H1 (cell line): ENCODE data around the gene NACA. TPM values are rescaled to one million over a fixed set of nuclear protein-coding genes. Genes with fewer than 3 reads are reported as not detected.

ENCODE experiments used
- CTCF ChIA-PET: fragments of 300-600 bp; sonication (Branson Sonifier 250); formaldehyde crosslinking; loops from one replicate; lab custom pipeline; 2021; ENCODE audit not compliant: partially characterized antibody; lab: Charles Lee
- POLR2A ChIA-PET: fragments of 300-600 bp; sonication (Branson Sonifier 250); formaldehyde crosslinking; loops from one replicate; lab custom pipeline; 2021; ENCODE audit warnings: inconsistent platforms; ENCODE audit not compliant: partially characterized antibody; lab: Charles Lee
- DNase-seq, 2 experiments: peaks; one replicate each; pipeline versions ENCODE4 v3.0.0 to v3.0.0-alpha.2; 2010 to 2022; ENCODE audit warnings: low spot score in 2 of 2, low read depth in 1 of 2, mixed read lengths in 1 of 2
- FAIRE-seq: peaks from 2 replicates; lab custom pipeline; 2011; peaks lifted over from hg19 to GRCh38; lab: Jason Lieb, UNC
- H2AFZ ChIP-seq: 2 replicates; pipeline ENCODE4 v1.8.1; 2012; ENCODE audit warnings: low read length, inconsistent platforms
- H2AK5ac ChIP-seq: 2 replicates; pipeline ENCODE4 v1.6.1; 2013; ENCODE audit warnings: low read depth, low read length
- H2BK120ac ChIP-seq: replicated peaks from 2 replicates; pipeline ENCODE3; 2013; ENCODE audit warnings: low read depth, low read length, inconsistent platforms
- H2BK12ac ChIP-seq: 2 replicates; pipeline ENCODE4 v1.6.1; 2013; ENCODE audit warnings: low read depth, low read length
- H2BK15ac ChIP-seq: 2 replicates; pipeline ENCODE4 v1.6.1; 2013; ENCODE audit warnings: low read length
- H2BK20ac ChIP-seq: 2 replicates; pipeline ENCODE4 v1.6.1; 2013; ENCODE audit warnings: low read length
- H2BK5ac ChIP-seq: 2 replicates; pipeline ENCODE4 v1.6.1; 2013; ENCODE audit warnings: low read depth, low read length
- H3K14ac ChIP-seq: 2 replicates; pipeline ENCODE4 v1.6.1; 2013; ENCODE audit warnings: inconsistent platforms; ENCODE audit not compliant: insufficient read length
- H3K18ac ChIP-seq: 2 replicates; pipeline ENCODE4 v1.6.1; 2013; ENCODE audit warnings: low read length; ENCODE audit errors: extremely low read depth
- H3K23ac ChIP-seq: 2 replicates; pipeline ENCODE4 v1.6.1; 2013; ENCODE audit warnings: inconsistent platforms; ENCODE audit not compliant: insufficient read length
- H3K23me2 ChIP-seq: 2 replicates; pipeline ENCODE4 v1.6.1; 2013; ENCODE audit warnings: low read depth, low read length
- H3K27ac ChIP-seq: 2 replicates; pipeline ENCODE4 v1.6.1; 2011; ENCODE audit warnings: low read depth, low read length, inconsistent platforms
- H3K27me3 ChIP-seq, 4 experiments: replicated peaks in 1 of 4; 1 replicate in 1 of 4; 2 replicates in 3 of 4; pipeline versions ENCODE4 v1.6.1 to v1.8.1; 2011 to 2013; ENCODE audit warnings: low read length in 3 of 4, mild to moderate bottlenecking in 3 of 4, inconsistent platforms in 2 of 4, mixed read lengths in 2 of 4, moderate library complexity in 1 of 4; ENCODE audit not compliant: control insufficient read depth in 3 of 4, insufficient read depth in 3 of 4; ENCODE audit errors: extremely low read depth in 1 of 4
- H3K36me3 ChIP-seq, 4 experiments: 2 replicates each; pipeline versions ENCODE4 v1.6.1 to v1.8.1; 2011 to 2013; ENCODE audit warnings: mild to moderate bottlenecking in 4 of 4, low read length in 3 of 4, moderate library complexity in 2 of 4, control low read depth in 1 of 4, inconsistent platforms in 1 of 4; ENCODE audit not compliant: insufficient read depth in 4 of 4, control insufficient read depth in 2 of 4
- H3K4ac ChIP-seq: replicated peaks from 2 replicates; pipeline ENCODE3; 2013; ENCODE audit warnings: low read length, low read depth, mixed read lengths, inconsistent platforms; ENCODE audit not compliant: insufficient read length
- H3K4me1 ChIP-seq, 4 experiments: replicated peaks in 1 of 4; 1 replicate in 1 of 4; 2 replicates in 3 of 4; pipeline versions ENCODE4 v1.6.1 to v1.8.1; 2011 to 2013; ENCODE audit warnings: low read length in 3 of 4, inconsistent platforms in 2 of 4, mixed read lengths in 1 of 4; ENCODE audit not compliant: insufficient read depth in 4 of 4, control insufficient read depth in 3 of 4
- H3K4me2 ChIP-seq, 2 experiments: 2 replicates each; pipeline versions ENCODE4 v1.6.1 to v1.8.1; 2011 to 2013; ENCODE audit warnings: low read depth in 2 of 2, low read length in 2 of 2, control low read depth in 1 of 2, inconsistent platforms in 1 of 2, mild to moderate bottlenecking in 1 of 2; ENCODE audit not compliant: insufficient read depth in 1 of 2
- H3K4me3 ChIP-seq, 4 experiments: fragments of 200-600, 300-600 bp in 1 of 4; sonication (generic), shearing (Covaris generic), sonication (Bioruptor Twin) in 1 of 4; 2 replicates each; pipeline versions ENCODE4 v1.5.1 to v1.8.1; 2011 to 2016; ENCODE audit warnings: low read length in 4 of 4, low read depth in 3 of 4, control low read depth in 2 of 4, inconsistent platforms in 2 of 4, mild to moderate bottlenecking in 2 of 4, mixed read lengths in 1 of 4, moderate library complexity in 1 of 4; ENCODE audit not compliant: insufficient read depth in 2 of 4; ENCODE audit errors: extremely low read depth in 1 of 4
- H3K56ac ChIP-seq: replicated peaks from 2 replicates; pipeline ENCODE3; 2013; ENCODE audit warnings: low read depth, mild to moderate bottlenecking, mixed read lengths, low read length, inconsistent platforms; ENCODE audit not compliant: insufficient read length
- H3K79me1 ChIP-seq: 2 replicates; pipeline ENCODE4 v1.6.1; 2013; ENCODE audit warnings: low read depth, low read length, control low read depth
- H3K79me2 ChIP-seq, 2 experiments: 2 replicates each; pipeline versions ENCODE4 v1.6.1 to v1.8.1; 2012 to 2013; ENCODE audit warnings: low read length in 2 of 2, mild to moderate bottlenecking in 2 of 2, inconsistent platforms in 1 of 2; ENCODE audit not compliant: insufficient read depth in 2 of 2, control insufficient read depth in 1 of 2
- H3K9ac ChIP-seq, 4 experiments: replicated peaks in 1 of 4; 1 replicate in 1 of 4; 2 replicates in 3 of 4; pipeline versions ENCODE4 v1.6.1 to v1.8.1; 2011 to 2013; ENCODE audit warnings: low read depth in 3 of 4, low read length in 3 of 4, control low read depth in 2 of 4, mild to moderate bottlenecking in 2 of 4, moderate library complexity in 2 of 4, inconsistent platforms in 1 of 4; ENCODE audit errors: extremely low read depth in 1 of 4
- H3K9me3 ChIP-seq, 2 experiments: 2 replicates each; pipeline versions ENCODE4 v1.6.1 to v1.8.1; 2012 to 2013; ENCODE audit warnings: mild to moderate bottlenecking in 2 of 2, moderate library complexity in 2 of 2, control low read depth in 1 of 2, inconsistent platforms in 1 of 2, low read depth in 1 of 2, low read length in 1 of 2, mixed read lengths in 1 of 2; ENCODE audit not compliant: insufficient read depth in 2 of 2
- H4K20me1 ChIP-seq, 2 experiments: replicated peaks in 1 of 2; 2 replicates each; pipeline versions ENCODE3 to v1.8.1; 2011 to 2013; ENCODE audit warnings: inconsistent platforms in 2 of 2, low read length in 2 of 2, mild to moderate bottlenecking in 1 of 2; ENCODE audit not compliant: insufficient read depth in 2 of 2, control insufficient read depth in 1 of 2
- H4K5ac ChIP-seq: 2 replicates; pipeline ENCODE4 v1.6.1; 2013; ENCODE audit warnings: low read length, low read depth, mixed read lengths, inconsistent platforms; ENCODE audit not compliant: insufficient read length
- H4K8ac ChIP-seq: 2 replicates; pipeline ENCODE4 v1.8.0; 2013; ENCODE audit warnings: mild to moderate bottlenecking, moderate library complexity, low read length, inconsistent platforms; ENCODE audit not compliant: insufficient read depth; ENCODE audit errors: extremely low read depth
- H4K91ac ChIP-seq: replicated peaks from 2 replicates; pipeline ENCODE3; 2013; ENCODE audit warnings: low read length, mixed read lengths, inconsistent platforms; ENCODE audit not compliant: insufficient read length
- SP2 ChIP-seq: IDR thresholded peaks from 2 replicates; pipeline ENCODE4 v1.6.1; 2012; ENCODE audit warnings: mild to moderate bottlenecking, low read length, inconsistent platforms
- WGBS, 2 experiments: shearing (Covaris generic) in 1 of 2; methylation state at CpG; one replicate each; pipeline versions ENCODE4 v1.1.6 to v1.1.7; 2013 to 2015; ENCODE audit warnings: low lambda C conversion rate in 2 of 2, mixed read lengths in 2 of 2, inconsistent platforms in 1 of 2, low coverage in 1 of 2, missing lambda C conversion rate in 1 of 2; ENCODE audit not compliant: insufficient replicate concordance in 2 of 2, insufficient coverage in 1 of 2, insufficient read length in 1 of 2; ENCODE audit errors: extremely low coverage in 1 of 2, missing lambda C conversion rate in 1 of 2; 5-methylcytosine and 5-hydroxymethylcytosine counted together
- polyA plus RNA-seq, 7 experiments: library from polyadenylated mRNA; depleted of rRNA in 3 of 7; stranded (reverse) in 5 of 7; unstranded in 2 of 7; fragments of >200 nt in 5 of 7; fragments of 200-250 nt in 2 of 7; gene quantifications; 1 replicate in 5 of 7; 2 replicates in 1 of 7; 4 replicates in 1 of 7; pipeline versions ENCODE4 v1.2.1 to v1.2.3, GENCODE V29; 2011 to 2013; ENCODE audit warnings: missing spikeins in 2 of 7, mixed read lengths in 2 of 7
- total RNA-seq: library from RNA; stranded (reverse); fragmentation: NEBNext Ultra II Directional; extraction: Animal tissue kit (Norgen Biotek cat#: 25700); gene quantifications from 2 replicates; pipeline ENCODE4 v1.2.1, GENCODE V29; 2021

The NACA gene
- total and polyA plus RNA-seq, 2 of the 8 experiments (the other 6 are each of a cell fraction or from before 2014, with no cell fraction given) = 511 to 1,063 TPM

DNA sequence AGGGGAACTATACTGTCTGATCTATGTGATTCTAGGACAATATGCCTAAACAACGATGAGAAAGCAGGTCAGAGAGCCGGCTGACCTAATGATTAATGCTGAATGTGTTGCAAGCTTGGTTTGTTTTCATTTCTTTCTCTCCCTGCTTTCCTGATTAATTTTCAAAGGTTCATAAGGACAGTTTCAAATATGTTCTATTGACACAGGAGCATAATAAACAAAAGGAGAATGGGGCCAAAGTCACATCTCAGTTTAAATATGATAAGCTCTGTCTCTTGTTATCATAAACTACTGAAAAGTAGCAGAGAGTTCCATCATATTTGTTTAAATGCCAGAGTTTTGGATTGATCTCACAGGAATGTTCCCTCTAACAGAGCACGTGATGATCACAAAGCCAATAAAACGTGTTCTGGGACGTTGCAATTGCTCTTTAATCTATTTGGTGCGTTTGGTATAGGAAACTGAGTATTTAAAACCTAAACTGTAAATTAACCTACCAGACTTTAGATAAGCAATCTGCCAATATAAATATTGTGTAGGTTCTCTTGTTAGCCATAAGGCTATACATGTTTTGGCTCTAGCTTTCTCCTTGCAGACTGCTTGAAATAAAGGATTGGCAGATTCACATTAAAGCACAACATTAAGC, 34.3 kb upstream of the NACA start:
- no peak overlapping the region for H2BK5ac ChIP-seq
- H2BK12ac ChIP-seq = no peak overlapping the region
- no peak overlapping the region for H3K4ac ChIP-seq
- CTCF ChIA-PET = interaction anchor here (0.5 to 14.5 kb wide), 11 partner anchors 7 to 353 kb away, joined by 3 to 187 read pairs (median 3); partner anchors contain the start of genes PRIM1 and ZBTB39
- H4K91ac ChIP-seq = no peak overlapping the region
- peaks cover 2% of the 10 kb centered on the region; the same call in 1 of the 2 replicates for H3K23me2 ChIP-seq
- H2AK5ac ChIP-seq = no peak overlapping the region
- no peak overlapping the region for H2BK120ac ChIP-seq
- H3K79me2 ChIP-seq = no peaks in the 10 kb centered on the region
- POLR2A ChIA-PET = interaction anchor here (0.8 kb wide), 1 partner anchor 235 kb away, joined by 3 read pairs; a partner anchor contains a TSS
- no peak overlapping the region for H2AFZ ChIP-seq
- H3K79me1 ChIP-seq = no peaks in the 10 kb centered on the region
- H3K18ac ChIP-seq = no peak overlapping the region
- H4K20me1 ChIP-seq = no peaks in the 10 kb centered on the region
- no peak for TF ChIP-seq SP2
- H3K4me3 ChIP-seq = no peak overlapping the region
- H3K27ac ChIP-seq = no peak overlapping the region
- H3K9ac ChIP-seq = no peak overlapping the region
- 87% methylated on average over 6 of the region's 6 CpGs; no CpG with 5 or more reads in 1 of the 2 experiments for WGBS, 2 experiments
- H3K4me2 ChIP-seq = no peak overlapping the region
- H3K4me1 ChIP-seq = no peaks in the 10 kb centered on the region
- no peak overlapping the region for H3K56ac ChIP-seq
- no peak overlapping the region for H3K14ac ChIP-seq
- H3K23ac ChIP-seq = no peak overlapping the region
- H4K5ac ChIP-seq = no peak overlapping the region
- H2BK15ac ChIP-seq = no peak overlapping the region
- H3K27me3 ChIP-seq = no peaks in the 10 kb centered on the region
- FAIRE-seq (no peak), DNase-seq (no peak)
- H2BK20ac ChIP-seq = no peak overlapping the region
- no peak overlapping the region for H4K8ac ChIP-seq
- H3K36me3 ChIP-seq = no peaks in the 10 kb centered on the region
- H3K9me3 ChIP-seq = 0 out of 4 replicates have a peak, but pooled peaks cover 0 to 3% of the 10 kb centered on the region in 2 experiments
